Ovary (tissue), 9 donors: ENCODE results near the gene MAPK8IP3. TPM values are rescaled to one million over a fixed set of nuclear protein-coding genes. Genes with fewer than 3 reads are reported as not detected.

Experiments
- DNase-seq, 5 donors: peaks; one replicate each; pipeline ENCODE4 v3.0.0-alpha.2; 2019 to 2020
- H3K27ac ChIP-seq, 2 donors: fragments of 200-600 bp; one replicate each; pipeline versions ENCODE4 v1.5.1 to v1.8.0; 2019 to 2022
- H3K27me3 ChIP-seq: fragments of 200-600 bp; one replicate; pipeline ENCODE4 v1.8.0; 2022
- H3K36me3 ChIP-seq: fragments of 200-600 bp; sonication (generic); one replicate; pipeline ENCODE4 v1.5.1; 2019
- H3K4me1 ChIP-seq: one replicate; pipeline ENCODE4 v1.8.1; 2013; ENCODE audit warnings: mild to moderate bottlenecking, moderate library complexity; ENCODE audit not compliant: insufficient read depth
- H3K4me3 ChIP-seq: fragments of 200-600 bp; sonication (generic); one replicate; pipeline ENCODE4 v1.5.1; 2017
- H3K9me3 ChIP-seq, 2 donors: fragments of 200-600 bp in 1 of 2; sonication (generic) in 1 of 2; one replicate each; pipeline versions ENCODE4 v1.5.1 to v1.8.1; 2013 to 2019; ENCODE audit warnings: mild to moderate bottlenecking in 1 of 2, moderate library complexity in 1 of 2
- EP300 ChIP-seq: sonication (generic); formaldehyde crosslinking; IDR thresholded peaks from one replicate; pipeline ENCODE4 v1.6.1; 2017; ENCODE audit warnings: antibody characterized with exemption
- POLR2A ChIP-seq: fragments of 450-650 bp; IDR thresholded peaks from one replicate; pipeline ENCODE4 v1.6.1; 2017; ENCODE audit warnings: antibody characterized with exemption, mild to moderate bottlenecking, moderate library complexity
- WGBS, 3 donors: extraction: QIAGEN DNeasy Blood & Tissue Kit in 1 of 3; methylation state at CpG; one replicate each; pipeline versions ENCODE4 v1.1.5 to v1.1.7; 2013 to 2017; 5-methylcytosine and 5-hydroxymethylcytosine counted together
- intact Hi-C, 4 donors: fragments of 100-400 bp; cut with DNase I; formaldehyde crosslinking; loops; one replicate each; pipeline versions ENCODE4 v1.11.0 to v1.15.1; 2022 to 2023
- polyA plus RNA-seq, 2 donors: library from polyadenylated mRNA; stranded (reverse); fragments of 200-250 nt in 1 of 2; fragments of 350-450 nt in 1 of 2; fragmentation: Illumina TruSeq in 1 of 2; extraction: RNeasy Lipid Tissue Mini Kit (QIAGEN cat#74804) in 1 of 2; gene quantifications; one replicate each; pipeline ENCODE4 v1.2.3, GENCODE V29; 2013 to 2014
- total RNA-seq, 7 donors: library from RNA; depleted of rRNA in 2 of 7; stranded (reverse); fragments of >200 nt in 2 of 7; fragmentation: NEBNext Ultra II Directional in 3 of 7; extraction: Animal tissue kit (Norgen Biotek cat#: 25700) in 3 of 7; gene quantifications; one replicate each; pipeline versions ENCODE4 v1.1.0 to v1.2.4, GENCODE V29; 2016 to 2023
- TF ChIP-seq, protein P1 (sequence below), 3 donors: fragments of 450-650 bp in 2 of 3; fragments of 200-600 bp in 1 of 3; IDR thresholded peaks; one replicate each; pipeline versions ENCODE4 v1.5.1 to v1.8.0; 2016 to 2022; ENCODE audit warnings: antibody characterized with exemption in 3 of 3, mild to moderate bottlenecking in 1 of 3
- donor health status: DM: no; HTN: no; CAD: no; lungs with moderate emphysema.
- donor health status: DM: no; HTN: no; CAD: no.
- donor health status: Bipolar disorder and iron deficiency.
- donor health status: DM: yes; HTN: yes; CAD: no.
- donor health status: DM: no; HTN: no; CAD: no.
- donor health status: DM: yes; HTN: yes; CAD: no.

MAPK8IP3 gene
- total and polyA plus RNA-seq, 9 donors: 7.0 to 117 (median 72.3) TPM

DNA sequence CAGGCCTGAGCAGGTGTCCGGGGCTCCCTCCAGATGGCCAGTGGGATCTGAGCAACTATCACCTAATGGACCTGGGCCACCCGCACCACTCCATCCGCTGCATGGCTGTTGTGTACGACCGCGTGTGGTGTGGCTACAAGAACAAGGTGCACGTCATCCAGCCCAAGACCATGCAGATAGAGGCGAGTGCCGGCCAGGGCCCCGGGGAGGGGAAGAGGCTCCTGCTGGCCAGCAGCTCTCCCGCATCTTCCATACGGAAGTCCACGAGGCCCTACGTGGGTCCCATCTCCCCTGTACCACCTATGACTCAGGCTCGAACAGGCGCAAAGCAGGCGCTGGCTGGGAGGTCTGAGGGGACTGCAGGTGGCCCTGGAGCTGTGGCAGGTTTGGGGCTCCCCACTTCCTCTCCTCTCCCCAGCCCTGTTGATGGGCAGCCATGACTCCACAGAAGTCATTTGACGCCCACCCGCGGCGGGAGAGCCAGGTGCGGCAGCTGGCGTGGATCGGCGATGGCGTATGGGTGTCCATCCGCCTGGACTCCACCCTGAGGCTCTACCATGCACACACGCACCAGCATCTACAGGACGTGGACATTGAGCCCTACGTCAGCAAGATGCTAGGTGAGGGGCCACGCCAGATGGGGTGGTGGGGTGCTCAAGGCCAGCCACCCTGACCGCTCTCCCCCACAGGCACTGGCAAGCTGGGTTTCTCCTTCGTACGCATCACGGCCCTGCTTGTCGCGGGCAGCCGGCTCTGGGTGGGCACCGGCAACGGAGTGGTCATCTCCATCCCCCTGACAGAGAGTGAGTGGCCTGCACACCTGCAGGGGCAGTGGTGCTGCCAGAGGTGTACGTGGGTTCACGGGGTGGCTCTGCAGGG is 61.4 kb downstream of the MAPK8IP3 start:
- H3K27ac ChIP-seq: no peak overlapping the region
- no peaks in the 10 kb centered on the region for H3K9me3 ChIP-seq
- H3K4me1 ChIP-seq: peaks cover 8% of the 10 kb centered on the region
- H3K36me3 ChIP-seq: no peaks in the 10 kb centered on the region
- H3K4me3 ChIP-seq: no peak overlapping the region
- DNase-seq: peak in 1 of 5 donors; percentile 10
- TF ChIP-seq POLR2A: no peak
- TF ChIP-seq EP300: no peak
- TF ChIP-seq, protein P1, sequence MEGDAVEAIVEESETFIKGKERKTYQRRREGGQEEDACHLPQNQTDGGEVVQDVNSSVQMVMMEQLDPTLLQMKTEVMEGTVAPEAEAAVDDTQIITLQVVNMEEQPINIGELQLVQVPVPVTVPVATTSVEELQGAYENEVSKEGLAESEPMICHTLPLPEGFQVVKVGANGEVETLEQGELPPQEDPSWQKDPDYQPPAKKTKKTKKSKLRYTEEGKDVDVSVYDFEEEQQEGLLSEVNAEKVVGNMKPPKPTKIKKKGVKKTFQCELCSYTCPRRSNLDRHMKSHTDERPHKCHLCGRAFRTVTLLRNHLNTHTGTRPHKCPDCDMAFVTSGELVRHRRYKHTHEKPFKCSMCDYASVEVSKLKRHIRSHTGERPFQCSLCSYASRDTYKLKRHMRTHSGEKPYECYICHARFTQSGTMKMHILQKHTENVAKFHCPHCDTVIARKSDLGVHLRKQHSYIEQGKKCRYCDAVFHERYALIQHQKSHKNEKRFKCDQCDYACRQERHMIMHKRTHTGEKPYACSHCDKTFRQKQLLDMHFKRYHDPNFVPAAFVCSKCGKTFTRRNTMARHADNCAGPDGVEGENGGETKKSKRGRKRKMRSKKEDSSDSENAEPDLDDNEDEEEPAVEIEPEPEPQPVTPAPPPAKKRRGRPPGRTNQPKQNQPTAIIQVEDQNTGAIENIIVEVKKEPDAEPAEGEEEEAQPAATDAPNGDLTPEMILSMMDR (IDR thresholded peaks at IDR 0.05): no peak
- intact Hi-C loops: no loop called here
- WGBS, 3 donors: 86 to 91% (median 90%) methylated on average over 41 to 42 of the region's 42 CpGs
- no peaks in the 10 kb centered on the region for H3K27me3 ChIP-seq

DNA sequence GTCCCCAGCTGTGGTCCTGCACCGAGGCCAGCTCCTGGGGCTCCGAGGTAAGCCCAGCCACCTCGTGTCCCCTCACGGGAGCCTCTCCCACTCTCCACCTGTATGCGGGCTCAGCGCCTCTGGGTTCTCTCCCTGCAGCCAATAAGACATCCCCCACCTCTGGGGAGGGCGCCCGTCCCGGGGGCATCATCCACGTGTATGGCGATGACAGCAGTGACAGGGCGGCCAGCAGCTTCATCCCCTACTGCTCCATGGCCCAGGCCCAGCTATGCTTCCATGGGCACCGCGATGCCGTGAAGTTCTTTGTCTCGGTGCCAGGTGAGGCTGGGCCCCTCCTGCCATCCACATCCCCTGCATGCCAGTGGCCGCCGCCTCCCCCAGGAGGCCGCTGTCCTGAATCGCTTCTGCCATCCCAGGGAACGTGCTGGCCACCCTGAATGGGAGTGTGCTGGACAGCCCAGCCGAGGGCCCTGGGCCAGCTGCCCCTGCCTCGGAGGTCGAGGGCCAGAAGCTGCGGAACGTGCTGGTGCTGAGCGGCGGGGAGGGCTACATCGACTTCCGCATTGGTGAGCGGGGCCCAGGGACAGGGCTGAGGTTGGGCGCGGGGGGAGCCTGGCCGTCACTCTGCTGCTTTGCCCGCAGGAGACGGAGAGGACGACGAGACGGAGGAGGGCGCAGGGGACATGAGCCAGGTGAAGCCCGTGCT is 62.2 kb downstream of the MAPK8IP3 start:
- no peak overlapping the region for H3K27ac ChIP-seq
- no peaks in the 10 kb centered on the region for H3K9me3 ChIP-seq
- no peaks in the 10 kb centered on the region for H3K27me3 ChIP-seq
- peak in 2 of 5 donors; percentile 17 to 51 for DNase-seq
- no peaks in the 10 kb centered on the region for H3K36me3 ChIP-seq
- TF ChIP-seq POLR2A (no peak), EP300 (no peak)
- TF ChIP-seq, protein P1 (IDR thresholded peaks at IDR 0.05): no peak
- H3K4me3 ChIP-seq: no peak overlapping the region
- intact Hi-C loops: no loop called here
- H3K4me1 ChIP-seq: peaks cover 9% of the 10 kb centered on the region
- WGBS, 3 donors: 79 to 82% (median 79%) methylated on average over 41 of the region's 41 CpGs

DNA sequence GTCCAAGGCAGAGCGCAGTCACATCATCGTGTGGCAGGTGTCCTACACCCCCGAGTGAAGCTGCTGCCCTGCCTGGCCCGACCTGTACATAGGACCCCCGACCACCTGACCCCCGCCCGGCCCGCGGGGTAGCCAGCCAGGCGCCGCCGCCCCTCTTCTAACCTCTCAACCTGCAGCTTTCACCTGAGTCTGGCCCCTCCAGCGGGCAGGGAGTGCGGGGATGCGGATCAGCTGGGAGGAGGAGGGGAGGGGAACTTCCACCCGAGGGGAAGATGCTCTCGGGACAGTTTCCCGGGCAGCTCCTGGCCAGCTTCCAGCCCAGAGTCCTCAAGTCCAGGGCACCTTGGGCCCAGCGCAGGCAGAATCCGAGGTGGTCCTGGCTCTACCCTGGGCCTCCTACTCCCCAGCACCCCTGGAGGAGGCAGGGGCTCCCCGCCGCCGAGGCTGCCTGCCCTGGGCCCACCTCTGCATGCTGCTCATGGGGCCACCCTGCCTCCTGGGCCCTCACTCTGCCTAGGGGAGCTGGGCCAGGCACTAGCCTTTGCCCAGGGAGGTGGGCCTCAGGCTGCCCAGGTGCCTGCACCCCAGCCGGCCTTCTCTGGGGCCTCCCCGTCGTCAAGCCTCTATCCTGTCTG is 62.9 kb downstream of the MAPK8IP3 start:
- Histone ChIP-seq H3K27ac (no peak overlapping the region), H3K4me3 (no peak overlapping the region), H3K27me3 (no peaks in the 10 kb centered on the region), H3K9me3 (no peaks in the 10 kb centered on the region), H3K36me3 (no peaks in the 10 kb centered on the region), H3K4me1 (peaks cover 13% of the 10 kb centered on the region)
- peak in 1 of 5 donors; percentile 61 for DNase-seq
- no peak for TF ChIP-seq POLR2A
- TF ChIP-seq, protein P1 (IDR thresholded peaks at IDR 0.05): no peak
- TF ChIP-seq EP300: no peak
- 69 to 73% (median 70%) methylated on average over 23 to 26 of the region's 26 CpGs for WGBS, 3 donors
- intact Hi-C loops: no loop called here
